Thoracic aorta (tissue), 2 donors: ENCODE results near the gene ACTR3C. TPM values are rescaled to one million over a fixed set of nuclear protein-coding genes. Genes with fewer than 3 reads are reported as not detected.
"Not testable (repeated sequence)": the region's sequence is repeated elsewhere in the genome, so short reads cannot be mapped to it uniquely, and the experiment has no call there.

Source experiments
- ATAC-seq: fragments of 150-250 bp; one replicate; pipeline ENCODE4 v1.8.0; 2017; ENCODE audit warnings: low read depth; ENCODE audit not compliant: insufficient number of reproducible peaks, low FRiP score
- DNase-seq: peaks from one replicate; pipeline ENCODE4 v3.0.0-alpha.2; 2020; ENCODE audit warnings: low spot score
- H3K27ac ChIP-seq, 2 donors: fragments of 200-600 bp; sonication (generic); 1 replicate in 1 of 2; 2 replicates in 1 of 2; pipeline ENCODE4 v1.5.1; 2016; ENCODE audit warnings: mild to moderate bottlenecking in 2 of 2, moderate library complexity in 2 of 2
- H3K27me3 ChIP-seq: fragments of 200-600 bp; sonication (generic); replicated peaks from 2 replicates; pipeline ENCODE4 v1.6.0; 2016; ENCODE audit warnings: mild to moderate bottlenecking; ENCODE audit not compliant: insufficient read depth
- H3K36me3 ChIP-seq: fragments of 200-600 bp; sonication (generic); one replicate; pipeline ENCODE4 v1.5.1; 2016
- H3K4me1 ChIP-seq, 2 donors: fragments of 200-600 bp; sonication (generic); 1 replicate in 1 of 2; 2 replicates in 1 of 2; pipeline versions ENCODE4 v1.5.1 to v1.6.0; 2016; ENCODE audit warnings: low read depth in 2 of 2, mild to moderate bottlenecking in 1 of 2; ENCODE audit not compliant: control insufficient read depth in 1 of 2
- H3K4me3 ChIP-seq: fragments of 200-600 bp; sonication (generic); 2 replicates; pipeline ENCODE4 v1.5.1; 2016; ENCODE audit warnings: mild to moderate bottlenecking
- H3K9me3 ChIP-seq: fragments of 200-600 bp; sonication (generic); 2 replicates; pipeline ENCODE4 v1.5.1; 2016
- total RNA-seq, 2 donors: library from RNA; depleted of rRNA; stranded (reverse); fragments of >200 nt; gene quantifications; one replicate each; pipeline versions ENCODE4 v1.1.0 to v1.2.3, GENCODE V29; 2016

The ACTR3C gene
- total RNA-seq, 2 donors from 2014 or later = 0.14 to 6.4 TPM

GRCh38 chr7:150202894-150203293 lies 120.5 kb downstream of the ACTR3C start:
- H3K4me1 ChIP-seq, H3K9me3 ChIP-seq, H3K27me3 ChIP-seq, H3K27ac ChIP-seq, H3K4me3 ChIP-seq, DNase-seq, ATAC-seq, H3K36me3 ChIP-seq: not testable (repeated sequence)

Other genes with a start within 250 kb of the ACTR3C start
- gene LRRC61, start 190 bp downstream of the ACTR3C start, total RNA-seq = 10 to 100 TPM in 1 of 2 donors, 1 to 10 TPM in 1; 4.6 to 10.2 TPM
- 100 to 1,000 TPM in 1 of 2 donors, 10 to 100 TPM in 1; 76.4 to 102 TPM for gene RARRES2, start 18.1 kb upstream of the ACTR3C start, total RNA-seq
- 10 to 100 TPM; 80.0 to 82.3 TPM for gene REPIN1, start 45.3 kb upstream of the ACTR3C start, total RNA-seq
- 10 to 100 TPM in 1 of 2 donors, 1 to 10 TPM in 1; 4.2 to 11.5 TPM for gene ZNF775, start 55.8 kb upstream of the ACTR3C start, total RNA-seq
- 10 to 100 TPM in 1 of 2 donors, 1 to 10 TPM in 1; 5.8 to 13.4 TPM for gene GIMAP8, start 127.1 kb upstream of the ACTR3C start, total RNA-seq
- 10 to 100 TPM; 12.6 to 21.4 TPM for gene GIMAP7, start 191.3 kb upstream of the ACTR3C start, total RNA-seq
- gene GIMAP4, start 243.8 kb upstream of the ACTR3C start, total RNA-seq = 10 to 100 TPM; 12.3 to 29.3 TPM